Transverse colon (tissue), 3 donors: ENCODE measurements around the gene RALGPS2.

Experiments
- CTCF ChIP-seq, 5 experiments: fragments of 200-600 bp in 3 of 5; fragments of 450-650 bp in 2 of 5; sonication (generic) in 3 of 5; IDR thresholded peaks; 1 replicate in 2 of 5; 2 replicates in 3 of 5; pipeline ENCODE4 v1.5.1; 2016 to 2017; ENCODE audit warnings: antibody characterized with exemption in 5 of 5, inconsistent platforms in 3 of 5, mild to moderate bottlenecking in 2 of 5, moderate library complexity in 1 of 5
- EP300 ChIP-seq: sonication (generic); formaldehyde crosslinking; IDR thresholded peaks from one replicate; pipeline ENCODE4 v1.6.1; 2017; ENCODE audit warnings: antibody characterized with exemption, low read depth
- POLR2A ChIP-seq: fragments of 450-650 bp; IDR thresholded peaks from one replicate; pipeline ENCODE4 v1.6.1; 2016; ENCODE audit warnings: antibody characterized with exemption, mild to moderate bottlenecking, moderate library complexity

- TF ChIP-seq EP300 (no peak), CTCF (IDR thresholded peaks at IDR 0.05) (no peak), POLR2A (no peak)
These were observed 40.5 kb upstream of the RALGPS2 start for GRCh38 chr1:178684542-178685000.
